ENCODE results near the gene EXOC3L4.

GRCh38 chr14:103097244-103097993 lies 2.9 kb downstream of the EXOC3L4 start:
- TF ChIP-seq CTCF (IDR thresholded peaks at IDR 0.05) (no peak), POLR2A (IDR thresholded peaks at IDR 0.05) (no peak)

Data from ovary (tissue), 3 donors.